ENCODE measurements around the gene PINLYP.

Gene PINLYP

GRCh38 chr19:43553656-43554055 is 21.9 kb upstream of the PINLYP start:
- Histone ChIP-seq H3K4me3 (replicated peaks; ENCODE audit: insufficient read depth, low read length) (no peak overlapping the region), H3K27me3 (ENCODE audit: insufficient read depth, poor library complexity, severe bottlenecking) (no peaks in the 10 kb centered on the region), H3K27ac (replicated peaks) (no peak overlapping the region)
- TF ChIP-seq, protein P1, sequence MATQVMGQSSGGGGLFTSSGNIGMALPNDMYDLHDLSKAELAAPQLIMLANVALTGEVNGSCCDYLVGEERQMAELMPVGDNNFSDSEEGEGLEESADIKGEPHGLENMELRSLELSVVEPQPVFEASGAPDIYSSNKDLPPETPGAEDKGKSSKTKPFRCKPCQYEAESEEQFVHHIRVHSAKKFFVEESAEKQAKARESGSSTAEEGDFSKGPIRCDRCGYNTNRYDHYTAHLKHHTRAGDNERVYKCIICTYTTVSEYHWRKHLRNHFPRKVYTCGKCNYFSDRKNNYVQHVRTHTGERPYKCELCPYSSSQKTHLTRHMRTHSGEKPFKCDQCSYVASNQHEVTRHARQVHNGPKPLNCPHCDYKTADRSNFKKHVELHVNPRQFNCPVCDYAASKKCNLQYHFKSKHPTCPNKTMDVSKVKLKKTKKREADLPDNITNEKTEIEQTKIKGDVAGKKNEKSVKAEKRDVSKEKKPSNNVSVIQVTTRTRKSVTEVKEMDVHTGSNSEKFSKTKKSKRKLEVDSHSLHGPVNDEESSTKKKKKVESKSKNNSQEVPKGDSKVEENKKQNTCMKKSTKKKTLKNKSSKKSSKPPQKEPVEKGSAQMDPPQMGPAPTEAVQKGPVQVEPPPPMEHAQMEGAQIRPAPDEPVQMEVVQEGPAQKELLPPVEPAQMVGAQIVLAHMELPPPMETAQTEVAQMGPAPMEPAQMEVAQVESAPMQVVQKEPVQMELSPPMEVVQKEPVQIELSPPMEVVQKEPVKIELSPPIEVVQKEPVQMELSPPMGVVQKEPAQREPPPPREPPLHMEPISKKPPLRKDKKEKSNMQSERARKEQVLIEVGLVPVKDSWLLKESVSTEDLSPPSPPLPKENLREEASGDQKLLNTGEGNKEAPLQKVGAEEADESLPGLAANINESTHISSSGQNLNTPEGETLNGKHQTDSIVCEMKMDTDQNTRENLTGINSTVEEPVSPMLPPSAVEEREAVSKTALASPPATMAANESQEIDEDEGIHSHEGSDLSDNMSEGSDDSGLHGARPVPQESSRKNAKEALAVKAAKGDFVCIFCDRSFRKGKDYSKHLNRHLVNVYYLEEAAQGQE (IDR thresholded peaks at IDR 0.05; ENCODE audit: insufficient replicate concordance, low read depth) = no peak
- TF ChIP-seq CTCF (IDR thresholded peaks at IDR 0.05; ENCODE audit: insufficient read depth, low read length) (no peak), SPI1 (IDR thresholded peaks at IDR 0.05; ENCODE audit: borderline replicate concordance, low read depth) (no peak), GABPA (IDR thresholded peaks at IDR 0.05; ENCODE audit: low read depth) (no peak), POLR2AphosphoS5 (IDR thresholded peaks at IDR 0.05; ENCODE audit: low read depth) (no peak)
- DNase-seq (ENCODE audit: low read depth in 1 of 2, low spot score in 1 of 2) = no peak

- no peak for DNase-seq (ENCODE audit: low read depth in 1 of 2, low spot score in 1 of 2)
- H3K4me3 ChIP-seq (replicated peaks; ENCODE audit: insufficient read depth, low read length) = no peak overlapping the region
- no peaks in the 10 kb centered on the region for H3K27me3 ChIP-seq (ENCODE audit: insufficient read depth, poor library complexity, severe bottlenecking)
- H3K27ac ChIP-seq (replicated peaks) = no peak overlapping the region
- TF ChIP-seq POLR2AphosphoS5 (IDR thresholded peaks at IDR 0.05; ENCODE audit: low read depth) (no peak), GABPA (IDR thresholded peaks at IDR 0.05; ENCODE audit: low read depth) (no peak), SPI1 (IDR thresholded peaks at IDR 0.05; ENCODE audit: borderline replicate concordance, low read depth) (no peak), CTCF (IDR thresholded peaks at IDR 0.05; ENCODE audit: insufficient read depth, low read length) (no peak)
- TF ChIP-seq, protein P1 (IDR thresholded peaks at IDR 0.05; ENCODE audit: insufficient replicate concordance, low read depth) = no peak
These were observed 21.2 kb upstream of the PINLYP start for GRCh38 chr19:43554317-43554895.

- no peak overlapping the region for H3K4me3 ChIP-seq (replicated peaks; ENCODE audit: insufficient read depth, low read length)
- TF ChIP-seq CTCF (IDR thresholded peaks at IDR 0.05; ENCODE audit: insufficient read depth, low read length) (peak; percentile 88), GABPA (IDR thresholded peaks at IDR 0.05; ENCODE audit: low read depth) (no peak), SPI1 (IDR thresholded peaks at IDR 0.05; ENCODE audit: borderline replicate concordance, low read depth) (0 out of 2 replicates have a peak, but pooled peaks have one; percentile 4)
- no peak overlapping the region for H3K27ac ChIP-seq (replicated peaks)
- no peaks in the 10 kb centered on the region for H3K27me3 ChIP-seq (ENCODE audit: insufficient read depth, poor library complexity, severe bottlenecking)
- DNase-seq (ENCODE audit: low read depth in 1 of 2, low spot score in 1 of 2) = peak; percentile 71 to 85
These were observed 20.3 kb upstream of the PINLYP start for GRCh38 chr19:43555185-43555770.
